NCI-H1417 (cell line): Measurements from ENCODE around the gene SUSD2.
A peak's percentile ranks its signal among the peaks of the same experiment; 100 is the strongest.
"Not testable (repeated sequence)": the region's sequence is repeated elsewhere in the genome, so short reads cannot be mapped to it uniquely, and the experiment has no call there.

Source experiments
- DNase-seq, 3 experiments: peaks; one replicate each; lab custom pipeline; 2025; lab: John Stamatoyannopoulos, UW

The SUSD2 gene

GRCh38 chr22:24177045-24177444 lies 4.2 kb upstream of the SUSD2 start:
- DNase-seq: no peak

- no peak for DNase-seq
Observed at GRCh38 chr22:24177456-24177855, 3.8 kb upstream of the SUSD2 start.

GRCh38 chr22:24178021-24178431 lies 3.3 kb upstream of the SUSD2 start:
- no peak for DNase-seq

- peak in 1 of 3 experiments; percentile 15 for DNase-seq
Observed at GRCh38 chr22:24178502-24179440, 2.5 kb upstream of the SUSD2 start.

- DNase-seq: no peak
Observed at GRCh38 chr22:24179478-24180210, 1.6 kb upstream of the SUSD2 start.

GRCh38 chr22:24180316-24181087 lies 785 bp upstream of the SUSD2 start:
- DNase-seq: no peak

- peak in 1 of 3 experiments; percentile 1 for DNase-seq
Observed at GRCh38 chr22:24181996-24182899, 961 bp downstream of the SUSD2 start.

GRCh38 chr22:24182900-24183246 lies 1.6 kb downstream of the SUSD2 start:
- not testable (repeated sequence) for DNase-seq

GRCh38 chr22:24183321-24184031 lies 2.2 kb downstream of the SUSD2 start:
- no peak for DNase-seq

- DNase-seq: no peak
Observed at GRCh38 chr22:24184057-24184798, 2.9 kb downstream of the SUSD2 start.

GRCh38 chr22:24185001-24185500 lies 3.8 kb downstream of the SUSD2 start:
- DNase-seq: no peak

GRCh38 chr22:24185501-24186351 lies 4.4 kb downstream of the SUSD2 start:
- no peak for DNase-seq

GRCh38 chr22:24186352-24186740 lies 5.1 kb downstream of the SUSD2 start:
- no peak for DNase-seq

- no peak for DNase-seq
Observed at GRCh38 chr22:24186892-24187670, 5.8 kb downstream of the SUSD2 start.

GRCh38 chr22:24187731-24188644 lies 6.7 kb downstream of the SUSD2 start:
- DNase-seq: no peak

- DNase-seq: no peak
Observed at GRCh38 chr22:24188705-24189248, 7.5 kb downstream of the SUSD2 start.
